Karpas-422 (cell line): ENCODE measurements around the gene RBFOX1. TPM values are rescaled to one million over a fixed set of nuclear protein-coding genes. Genes with fewer than 3 reads are reported as not detected.

Experiments
- DNase-seq: peaks from one replicate; pipeline ENCODE4 v3.0.0-alpha.2; 2015
- H2AFZ ChIP-seq: fragments of 200-600 bp; sonication (generic); 2 replicates; pipeline ENCODE4 v1.6.1; 2014; ENCODE audit warnings: antibody characterized with exemption, low read length, mixed read lengths
- H3K27ac ChIP-seq: fragments of 200-600 bp; sonication (generic); 2 replicates; pipeline ENCODE4 v1.5.1; 2014; ENCODE audit warnings: mild to moderate bottlenecking, low read length, moderate library complexity
- H3K27me3 ChIP-seq: fragments of 200-600 bp; sonication (generic); 2 replicates; pipeline ENCODE4 v1.6.1; 2014; ENCODE audit warnings: low read length, mixed read lengths
- H3K36me3 ChIP-seq: fragments of 200-600 bp; sonication (generic); 2 replicates; pipeline ENCODE4 v1.6.1; 2014; ENCODE audit warnings: low read length, mixed read lengths; ENCODE audit not compliant: insufficient read depth
- H3K4me1 ChIP-seq: fragments of 200-600 bp; sonication (generic); 2 replicates; pipeline ENCODE4 v1.6.1; 2014; ENCODE audit warnings: mild to moderate bottlenecking, low read length, mixed read lengths
- H3K4me2 ChIP-seq: fragments of 200-600 bp; sonication (generic); 2 replicates; pipeline ENCODE4 v1.6.1; 2014; ENCODE audit warnings: low read length, low read depth, mild to moderate bottlenecking; ENCODE audit not compliant: poor library complexity, severe bottlenecking
- H3K4me3 ChIP-seq: fragments of 200-600 bp; sonication (generic); 2 replicates; pipeline ENCODE4 v1.5.1; 2014; ENCODE audit warnings: mild to moderate bottlenecking, antibody characterized with exemption, low read length, mixed read lengths
- H3K79me2 ChIP-seq: fragments of 200-600 bp; sonication (generic); 2 replicates; pipeline ENCODE4 v1.6.1; 2014; ENCODE audit warnings: mild to moderate bottlenecking, low read length, mixed read lengths
- H3K9ac ChIP-seq: fragments of 200-600 bp; sonication (generic); 2 replicates; pipeline ENCODE4 v1.6.0; 2014; ENCODE audit warnings: low read length
- H3K9me2 ChIP-seq: fragments of 200-600 bp; sonication (generic), shearing (Covaris generic); replicated peaks from 2 replicates; pipeline ENCODE4 v1.6.0; 2014; ENCODE audit warnings: mild to moderate bottlenecking, low read length, moderate library complexity; ENCODE audit not compliant: insufficient read depth
- H3K9me3 ChIP-seq: fragments of 300-700, 200-600 bp; sonication (generic); 2 replicates; pipeline ENCODE4 v1.6.1; 2014; ENCODE audit warnings: low read length, mixed read lengths
- H4K20me1 ChIP-seq: fragments of 200-600 bp; sonication (generic); 2 replicates; pipeline ENCODE4 v1.6.1; 2014; ENCODE audit warnings: mild to moderate bottlenecking, antibody characterized with exemption, low read length, low read depth; ENCODE audit not compliant: insufficient read depth
- total RNA-seq: library from RNA; depleted of rRNA; stranded (reverse); fragments of >200 nt; shearing (Covaris generic); gene quantifications from 2 replicates; pipeline ENCODE4 v1.2.3, GENCODE V29; 2014; ENCODE audit warnings: low replicate concordance

RBFOX1 gene
- total RNA-seq, 1 experiment from 2014 or later: 1.3 TPM

- no peak overlapping the region for H3K4me3 ChIP-seq
- H4K20me1 ChIP-seq: no peaks in the 10 kb centered on the region
- no peak overlapping the region for H2AFZ ChIP-seq
- no peaks in the 10 kb centered on the region for H3K79me2 ChIP-seq
- no peaks in the 10 kb centered on the region for H3K36me3 ChIP-seq
- no peaks in the 10 kb centered on the region for H3K4me1 ChIP-seq
- peaks cover 14% of the 10 kb centered on the region for H3K9me3 ChIP-seq
- no peak overlapping the region for H3K9ac ChIP-seq
- H3K9me2 ChIP-seq: no peaks in the 10 kb centered on the region
- no peak overlapping the region for H3K4me2 ChIP-seq
- H3K27me3 ChIP-seq: no peaks in the 10 kb centered on the region
- no peak overlapping the region for H3K27ac ChIP-seq
- DNase-seq: no peak
Measured at GRCh38 chr16:7319514-7319913, 13.1 kb upstream of the RBFOX1 start.

GRCh38 chr16:7321661-7322060 is 11.0 kb upstream of the RBFOX1 start:
- Histone ChIP-seq H3K9me3 (peaks cover 24% of the 10 kb centered on the region), H2AFZ (no peak overlapping the region), H3K9me2 (no peaks in the 10 kb centered on the region), H3K4me1 (no peaks in the 10 kb centered on the region), H3K79me2 (no peaks in the 10 kb centered on the region), H3K4me3 (no peak overlapping the region), H3K36me3 (no peaks in the 10 kb centered on the region), H3K27ac (no peak overlapping the region), H3K4me2 (no peak overlapping the region), H3K9ac (no peak overlapping the region), H3K27me3 (no peaks in the 10 kb centered on the region), H4K20me1 (no peaks in the 10 kb centered on the region)
- DNase-seq: peak; percentile 49

GRCh38 chr16:7324321-7324720 is 8.3 kb upstream of the RBFOX1 start:
- Histone ChIP-seq H3K9ac (no peak overlapping the region), H4K20me1 (no peaks in the 10 kb centered on the region), H3K27me3 (no peaks in the 10 kb centered on the region), H3K27ac (no peak overlapping the region), H3K9me3 (peaks cover 17% of the 10 kb centered on the region), H3K79me2 (no peaks in the 10 kb centered on the region), H3K4me1 (no peaks in the 10 kb centered on the region), H2AFZ (no peak overlapping the region), H3K36me3 (no peaks in the 10 kb centered on the region), H3K4me2 (no peak overlapping the region), H3K9me2 (no peaks in the 10 kb centered on the region), H3K4me3 (no peak overlapping the region)
- no peak for DNase-seq

DNA sequence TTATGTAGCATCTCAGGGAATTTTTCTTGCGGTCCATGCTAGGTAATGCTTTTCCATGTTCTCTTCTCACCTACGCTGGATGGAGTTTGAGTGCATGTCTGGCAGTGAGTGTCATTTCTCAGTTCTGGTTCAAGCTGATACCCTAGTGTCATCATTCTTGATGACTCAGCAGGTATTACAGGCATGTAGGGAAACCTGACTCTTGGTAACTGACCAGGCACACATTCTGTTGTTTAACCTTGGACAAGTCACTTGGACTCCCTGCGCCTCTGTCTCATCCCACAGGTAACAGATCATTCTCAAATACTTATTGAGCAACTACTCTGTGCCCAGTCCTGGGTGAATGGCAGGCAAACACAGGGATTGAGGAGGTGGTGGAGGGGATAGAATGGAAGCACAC is 6.8 kb upstream of the RBFOX1 start:
- Histone ChIP-seq H3K36me3 (no peaks in the 10 kb centered on the region), H3K9ac (no peak overlapping the region), H3K79me2 (no peaks in the 10 kb centered on the region), H3K27ac (no peak overlapping the region), H3K4me2 (no peak overlapping the region), H3K4me3 (no peak overlapping the region), H3K4me1 (no peaks in the 10 kb centered on the region), H4K20me1 (no peaks in the 10 kb centered on the region), H3K27me3 (no peaks in the 10 kb centered on the region), H3K9me3 (peaks cover 13% of the 10 kb centered on the region), H3K9me2 (0 out of 2 replicates have a peak, but pooled peaks cover 5% of the 10 kb centered on the region), H2AFZ (no peak overlapping the region)
- no peak for DNase-seq

DNA sequence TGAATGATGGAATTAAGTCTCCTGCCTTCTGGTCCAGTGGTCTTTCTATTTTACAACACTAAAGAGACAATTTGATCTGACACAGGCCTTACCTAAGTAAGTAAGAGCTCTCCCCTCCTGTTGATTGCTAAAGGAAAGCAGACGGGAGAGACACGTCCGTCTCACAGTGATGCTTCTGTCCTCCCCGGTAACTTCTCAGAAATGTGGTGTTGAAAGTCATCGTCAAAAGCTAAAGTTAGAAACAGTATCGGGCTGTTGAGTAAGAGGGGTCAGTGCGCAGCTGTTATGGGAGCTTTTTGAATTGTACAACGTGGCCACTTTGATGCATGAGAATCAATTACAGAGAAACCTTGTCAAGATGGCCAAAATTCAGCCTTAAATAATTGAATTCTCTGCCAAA is 1.9 kb upstream of the RBFOX1 start:
- H3K36me3 ChIP-seq: no peaks in the 10 kb centered on the region
- H2AFZ ChIP-seq: no peak overlapping the region
- no peak for DNase-seq
- no peak overlapping the region for H3K4me3 ChIP-seq
- H3K9me2 ChIP-seq: 0 out of 2 replicates have a peak, but pooled peaks cover 5% of the 10 kb centered on the region
- no peak overlapping the region for H3K4me2 ChIP-seq
- no peaks in the 10 kb centered on the region for H3K79me2 ChIP-seq
- H3K27ac ChIP-seq: no peak overlapping the region
- H3K27me3 ChIP-seq: no peaks in the 10 kb centered on the region
- peaks cover 14% of the 10 kb centered on the region for H3K9me3 ChIP-seq
- no peak overlapping the region for H3K9ac ChIP-seq
- no peaks in the 10 kb centered on the region for H3K4me1 ChIP-seq
- H4K20me1 ChIP-seq: no peaks in the 10 kb centered on the region

DNA sequence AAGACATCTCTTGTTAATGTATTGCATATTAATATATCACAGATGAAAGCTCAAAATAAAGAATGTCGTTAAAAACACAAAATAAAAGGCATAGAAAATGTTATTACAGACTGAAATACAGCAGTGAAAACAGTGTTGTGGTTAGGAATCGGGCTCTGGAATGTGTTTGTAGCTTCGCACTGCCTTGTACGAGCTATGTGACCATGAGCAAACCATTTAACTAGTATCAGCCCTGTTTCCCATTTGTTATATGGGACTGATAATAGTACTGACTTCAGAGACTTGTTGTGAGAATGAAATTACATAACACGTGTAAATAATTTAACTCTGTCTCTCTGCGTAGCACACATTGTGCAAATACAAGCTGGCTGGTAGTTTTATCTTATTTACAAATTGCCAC is 648 bp upstream of the RBFOX1 start:
- Histone ChIP-seq H3K36me3 (no peaks in the 10 kb centered on the region), H2AFZ (no peak overlapping the region), H3K9ac (no peak overlapping the region), H3K9me3 (peaks cover 12% of the 10 kb centered on the region), H4K20me1 (no peaks in the 10 kb centered on the region), H3K4me2 (no peak overlapping the region), H3K27me3 (no peaks in the 10 kb centered on the region), H3K4me3 (no peak overlapping the region), H3K9me2 (0 out of 2 replicates have a peak, but pooled peaks cover 5% of the 10 kb centered on the region), H3K79me2 (no peaks in the 10 kb centered on the region), H3K4me1 (no peaks in the 10 kb centered on the region), H3K27ac (no peak overlapping the region)
- no peak for DNase-seq

DNA sequence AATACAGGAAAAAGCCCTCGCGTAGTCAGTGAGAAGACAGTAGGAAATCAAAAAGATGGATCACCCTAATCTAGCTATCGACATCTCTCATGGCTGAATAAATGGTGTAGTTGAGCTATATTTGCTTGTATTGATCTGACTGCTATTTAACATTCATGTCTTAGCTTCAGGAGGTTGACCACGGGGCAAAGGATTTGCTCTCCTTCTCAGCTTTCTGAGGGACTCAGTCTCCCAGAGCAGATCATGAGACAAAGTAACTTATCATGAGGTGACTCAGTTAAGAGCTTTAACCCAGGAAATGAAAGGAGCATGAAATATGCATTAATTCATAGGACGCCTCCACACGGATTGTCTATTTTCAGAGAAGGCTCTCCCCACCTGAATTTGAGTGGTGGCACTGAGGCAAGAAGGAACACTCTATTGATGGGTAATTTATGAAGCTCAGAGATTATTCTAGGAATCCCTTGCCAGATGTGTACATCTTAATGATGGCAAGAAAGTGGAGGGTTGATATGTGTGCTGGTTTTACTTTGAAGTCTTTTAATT is 608 bp downstream of the RBFOX1 start:
- DNase-seq: no peak
- Histone ChIP-seq H3K4me2 (no peak overlapping the region), H3K36me3 (no peaks in the 10 kb centered on the region)

DNA sequence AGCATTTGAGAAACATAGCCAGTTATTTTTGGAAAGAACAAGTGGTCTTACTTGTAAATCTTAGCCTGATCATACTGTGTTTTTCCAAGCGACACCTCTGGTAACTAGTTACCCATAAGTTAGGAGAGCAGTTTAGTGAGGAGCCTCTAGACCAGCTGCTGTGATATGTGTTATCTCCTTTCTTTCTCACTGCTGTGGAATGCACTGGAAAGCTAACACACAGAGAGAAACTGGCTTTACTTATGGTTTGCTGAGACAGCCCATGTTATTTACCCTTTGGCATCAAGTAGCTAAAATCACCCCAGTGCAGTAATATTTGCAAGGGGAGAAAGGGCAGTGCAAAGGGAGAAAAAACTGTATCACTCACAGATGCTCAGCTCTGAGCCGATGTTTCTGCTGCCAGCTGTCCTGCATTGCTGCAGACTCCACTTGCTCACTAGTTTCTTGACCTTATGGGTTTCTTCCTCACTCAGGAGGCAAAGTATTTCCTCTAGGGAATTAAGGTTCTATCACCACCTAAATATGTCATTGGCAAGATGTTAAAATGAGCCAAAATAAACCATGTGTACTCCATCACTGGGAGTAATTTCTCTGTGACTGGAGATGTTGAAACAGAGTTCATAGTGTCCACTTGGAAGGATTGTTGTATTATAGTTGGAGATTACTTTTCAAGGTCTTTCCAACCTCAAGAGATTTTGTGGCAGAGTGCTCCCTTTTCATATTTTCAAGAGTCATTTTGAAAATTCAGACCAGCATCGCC is 2.3 kb downstream of the RBFOX1 start:
- H3K9ac ChIP-seq: no peak overlapping the region
- no peaks in the 10 kb centered on the region for H3K9me2 ChIP-seq
- no peak overlapping the region for H3K27ac ChIP-seq
- peaks cover 12% of the 10 kb centered on the region for H3K9me3 ChIP-seq
- H2AFZ ChIP-seq: no peak overlapping the region
- no peaks in the 10 kb centered on the region for H3K79me2 ChIP-seq
- no peak overlapping the region for H3K4me3 ChIP-seq
- DNase-seq: no peak
- H3K4me2 ChIP-seq: no peak overlapping the region
- no peaks in the 10 kb centered on the region for H4K20me1 ChIP-seq
- no peaks in the 10 kb centered on the region for H3K4me1 ChIP-seq
- no peaks in the 10 kb centered on the region for H3K27me3 ChIP-seq
- no peaks in the 10 kb centered on the region for H3K36me3 ChIP-seq

More for the DNA sequence above, 608 bp downstream of the RBFOX1 start:
- no peaks in the 10 kb centered on the region for H4K20me1 ChIP-seq
- no peak overlapping the region for H2AFZ ChIP-seq
- 0 out of 2 replicates have a peak, but pooled peaks cover 5% of the 10 kb centered on the region for H3K9me2 ChIP-seq
- peaks cover 12% of the 10 kb centered on the region for H3K9me3 ChIP-seq
- H3K4me1 ChIP-seq: no peaks in the 10 kb centered on the region
- no peak overlapping the region for H3K27ac ChIP-seq
- H3K27me3 ChIP-seq: no peaks in the 10 kb centered on the region
- no peaks in the 10 kb centered on the region for H3K79me2 ChIP-seq
- no peak overlapping the region for H3K9ac ChIP-seq
- no peak overlapping the region for H3K4me3 ChIP-seq
